Measurements from ENCODE around the gene C1orf87.
A peak's percentile ranks its signal among the peaks of the same experiment; 100 is the strongest.

The C1orf87 gene

GRCh38 chr1:60065199-60065598 is 8.4 kb downstream of the C1orf87 start:
- no peak for DNase-seq

- DNase-seq: no peak
Measured at GRCh38 chr1:60063561-60063960, 10.0 kb downstream of the C1orf87 start.

- DNase-seq: no peak
Measured at GRCh38 chr1:60059468-60059867, 14.1 kb downstream of the C1orf87 start.

GRCh38 chr1:60055336-60055735 is 18.2 kb downstream of the C1orf87 start:
- no peak for DNase-seq

- no peak for DNase-seq
Measured at GRCh38 chr1:60054374-60054773, 19.2 kb downstream of the C1orf87 start.

- DNase-seq: peak in 21 of 58 donors; percentile 1 to 51 (median 15)
Measured at GRCh38 chr1:60052601-60053000, 21.0 kb downstream of the C1orf87 start.

- no peak for DNase-seq
Measured at GRCh38 chr1:60051191-60051590, 22.4 kb downstream of the C1orf87 start.

GRCh38 chr1:60049188-60049587 is 24.4 kb downstream of the C1orf87 start:
- no peak for DNase-seq

GRCh38 chr1:60044881-60045280 is 28.7 kb downstream of the C1orf87 start:
- DNase-seq: no peak

GRCh38 chr1:60041783-60042182 is 31.8 kb downstream of the C1orf87 start:
- DNase-seq: no peak

GRCh38 chr1:60037669-60038068 is 35.9 kb downstream of the C1orf87 start:
- DNase-seq: no peak

GRCh38 chr1:60036856-60037460 is 36.6 kb downstream of the C1orf87 start:
- DNase-seq: peak in 9 of 58 donors; percentile 1 to 21 (median 10)

GRCh38 chr1:60035921-60036320 is 37.6 kb downstream of the C1orf87 start:
- DNase-seq: no peak

- DNase-seq: no peak
Measured at GRCh38 chr1:60034999-60035398, 38.6 kb downstream of the C1orf87 start.

GRCh38 chr1:60033066-60033465 is 40.5 kb downstream of the C1orf87 start:
- no peak for DNase-seq

GRCh38 chr1:60031146-60031545 is 42.4 kb downstream of the C1orf87 start:
- DNase-seq: peak in 5 of 58 donors; percentile 1 to 29 (median 5)

- DNase-seq: no peak
Measured at GRCh38 chr1:60025552-60025951, 48.0 kb downstream of the C1orf87 start.

GRCh38 chr1:60017508-60018205 is 55.9 kb downstream of the C1orf87 start:
- DNase-seq: no peak

GRCh38 chr1:60010690-60011089 is 62.9 kb downstream of the C1orf87 start:
- DNase-seq: no peak

- no peak for DNase-seq
Measured at GRCh38 chr1:60008500-60008899, 65.1 kb downstream of the C1orf87 start.

GRCh38 chr1:60000625-60001024 is 72.9 kb downstream of the C1orf87 start:
- DNase-seq: peak in 8 of 58 donors; percentile 0 to 13 (median 8)

GRCh38 chr1:59999746-60000145 is 73.8 kb downstream of the C1orf87 start:
- DNase-seq: no peak

GRCh38 chr1:59999006-59999405 is 74.6 kb downstream of the C1orf87 start:
- DNase-seq: no peak

Data from anterior cingulate cortex (tissue), 58 donors.